Left ventricle myocardium superior (tissue), 1 donor: ENCODE results near the gene P4HB. TPM values are rescaled to one million over a fixed set of nuclear protein-coding genes. Genes with fewer than 3 reads are reported as not detected.

Source experiments
- ATAC-seq: fragments of 200-7000 bp; cut with Tn5 transposase; one replicate; pipeline ENCODE4 v1.9.1; 2020; ENCODE audit warnings: mild to moderate bottlenecking, moderate library complexity
- DNase-seq: peaks from one replicate; pipeline ENCODE4 v3.0.0-alpha.2; 2020
- intact Hi-C: fragments of 100-400 bp; cut with micrococcal nuclease; formaldehyde crosslinking; loops from one replicate; pipeline ENCODE4 v1.11.0; 2022
- total RNA-seq: library from RNA; stranded (reverse); fragmentation: NEBNext Ultra II Directional; extraction: Animal tissue kit (Norgen Biotek cat#: 25700); gene quantifications from one replicate; pipeline ENCODE4 v1.2.1, GENCODE V29; 2021
- donor health status: DM: no; HTN: yes; CAD: no; lungs with severe emphysema.

P4HB gene
- total RNA-seq, 1 donor from 2014 or later = 362 TPM

GRCh38 chr17:81899514-81900166 lies 39.3 kb upstream of the P4HB start:
- no peak for DNase-seq
- ATAC-seq = no peak
- intact Hi-C loops = no loop called here

GRCh38 chr17:81898885-81899284 lies 38.5 kb upstream of the P4HB start:
- no peak for DNase-seq
- intact Hi-C loops = no loop called here
- ATAC-seq = no peak

- intact Hi-C loops = no loop called here
- ATAC-seq (no peak), DNase-seq (no peak)
Measured at GRCh38 chr17:81898029-81898866, 37.9 kb upstream of the P4HB start.

GRCh38 chr17:81895400-81895799 lies 35.1 kb upstream of the P4HB start:
- intact Hi-C loops = no loop called here
- ATAC-seq (no peak), DNase-seq (no peak)

GRCh38 chr17:81891303-81891552 lies 30.9 kb upstream of the P4HB start:
- intact Hi-C loops = no loop called here

GRCh38 chr17:81890447-81891302 lies 30.3 kb upstream of the P4HB start:
- no peak for DNase-seq

More at GRCh38 chr17:81891303-81891552, 30.9 kb upstream of the P4HB start:
- DNase-seq (no peak), ATAC-seq (no peak)

GRCh38 chr17:81889602-81890001 lies 29.3 kb upstream of the P4HB start:
- ATAC-seq = no peak
- DNase-seq = no peak
- intact Hi-C loops = no loop called here

More at GRCh38 chr17:81890447-81891302, 30.3 kb upstream of the P4HB start:
- ATAC-seq = no peak
- intact Hi-C loops = no loop called here

- DNase-seq = no peak
- no peak for ATAC-seq
- intact Hi-C loops = no loop called here
Measured at GRCh38 chr17:81888988-81889595, 28.8 kb upstream of the P4HB start.

- DNase-seq (no peak), ATAC-seq (no peak)
- intact Hi-C loops = no loop called here
Measured at GRCh38 chr17:81888105-81888987, 28.0 kb upstream of the P4HB start.

GRCh38 chr17:81885869-81886548 lies 25.7 kb upstream of the P4HB start:
- no peak for DNase-seq
- no peak for ATAC-seq
- intact Hi-C loops = no loop called here

- no peak for ATAC-seq
- no peak for DNase-seq
- intact Hi-C loops = no loop called here
Measured at GRCh38 chr17:81885454-81885853, 25.1 kb upstream of the P4HB start.

- no peak for ATAC-seq
- intact Hi-C loops = no loop called here
- DNase-seq = no peak
Measured at GRCh38 chr17:81884968-81885367, 24.6 kb upstream of the P4HB start.

GRCh38 chr17:81884520-81884919 lies 24.2 kb upstream of the P4HB start:
- no peak for DNase-seq
- intact Hi-C loops = no loop called here
- peak; percentile 46 for ATAC-seq

GRCh38 chr17:81879121-81879520 lies 18.8 kb upstream of the P4HB start:
- ATAC-seq = no peak
- intact Hi-C loops = no loop called here
- DNase-seq = no peak

- no peak for ATAC-seq
- intact Hi-C loops = no loop called here
- DNase-seq = no peak
Measured at GRCh38 chr17:81878294-81878693, 18.0 kb upstream of the P4HB start.

- intact Hi-C loops = no loop called here
- ATAC-seq (no peak), DNase-seq (no peak)
Measured at GRCh38 chr17:81877569-81877968, 17.2 kb upstream of the P4HB start.

- ATAC-seq (peak; percentile 53), DNase-seq (peak; percentile 98)
- intact Hi-C loops = no loop called here
Measured at GRCh38 chr17:81871387-81872230, 11.3 kb upstream of the P4HB start.
